WI38 (cell line): ENCODE measurements around the gene KRTAP10-5.
"Not testable (repeated sequence)": the region's sequence is repeated elsewhere in the genome, so short reads cannot be mapped to it uniquely, and the experiment has no call there.

Experiments used
- H3K4me3 ChIP-seq: 2 replicates; pipeline ENCODE4 v1.5.1; 2011; ENCODE audit warnings: low read depth, mild to moderate bottlenecking, control low read depth, low read length
- CTCF ChIP-seq: IDR thresholded peaks from 2 replicates; pipeline ENCODE4 v1.5.1; 2012; ENCODE audit warnings: low read depth, mild to moderate bottlenecking, control low read depth, low read length

Gene KRTAP10-5

GRCh38 chr21:44564886-44565598 lies 15.4 kb downstream of the KRTAP10-5 start:
- TF ChIP-seq CTCF: no peak
- no peak overlapping the region for H3K4me3 ChIP-seq

GRCh38 chr21:44564099-44564498 lies 16.3 kb downstream of the KRTAP10-5 start:
- H3K4me3 ChIP-seq: no peak overlapping the region
- no peak for TF ChIP-seq CTCF

- H3K4me3 ChIP-seq: no peak within 1 kb of the TSS
- no peak for TF ChIP-seq CTCF
Measured at GRCh38 chr21:44558695-44559094, 21.7 kb downstream of the KRTAP10-5 start, which contains the start of gene KRTAP10-3. Gene KRTAP10-3, minus strand, starts transcription at chr21:44558795. Its CDS starts 80 bp downstream, at chr21:44558715.

GRCh38 chr21:44558329-44558675 lies 22.1 kb downstream of the KRTAP10-5 start:
- H3K4me3 ChIP-seq: not testable (repeated sequence)

- no peak overlapping the region for H3K4me3 ChIP-seq
- TF ChIP-seq CTCF: no peak
Measured at GRCh38 chr21:44557491-44558328, 22.7 kb downstream of the KRTAP10-5 start.

GRCh38 chr21:44556879-44557278 lies 23.5 kb downstream of the KRTAP10-5 start:
- H3K4me3 ChIP-seq: no peak overlapping the region
- TF ChIP-seq CTCF: no peak

- no peak overlapping the region for H3K4me3 ChIP-seq
- TF ChIP-seq CTCF: no peak
Measured at GRCh38 chr21:44555200-44555875, 25.1 kb downstream of the KRTAP10-5 start.
